HUES6 (cell line): ENCODE measurements around the gene NAGK.
A peak's percentile ranks its signal among the peaks of the same experiment; 100 is the strongest.
"Not testable (repeated sequence)": the region's sequence is repeated elsewhere in the genome, so short reads cannot be mapped to it uniquely, and the experiment has no call there.

Experiments used
- H3K27ac ChIP-seq: 2 replicates; pipeline ENCODE4 v1.7.0; 2013; ENCODE audit warnings: low read depth, mild to moderate bottlenecking, low read length, inconsistent platforms
- H3K27me3 ChIP-seq: 2 replicates; pipeline ENCODE4 v1.6.1; 2013; ENCODE audit warnings: low read length; ENCODE audit not compliant: control insufficient read depth, insufficient read depth
- H3K36me3 ChIP-seq: 2 replicates; pipeline ENCODE4 v1.6.1; 2013; ENCODE audit warnings: low read length; ENCODE audit not compliant: control insufficient read depth, insufficient read depth
- H3K4me1 ChIP-seq: 2 replicates; pipeline ENCODE4 v1.6.1; 2013; ENCODE audit warnings: low read length; ENCODE audit not compliant: control insufficient read depth, insufficient read depth
- H3K4me3 ChIP-seq: 2 replicates; pipeline ENCODE4 v1.5.1; 2013; ENCODE audit warnings: low read depth, low read length
- H3K9ac ChIP-seq: one replicate; pipeline ENCODE4 v1.6.1; 2013; ENCODE audit warnings: mild to moderate bottlenecking, low read length
- H3K9me3 ChIP-seq: 2 replicates; pipeline ENCODE4 v1.6.1; 2013; ENCODE audit warnings: low read depth, low read length; ENCODE audit not compliant: control insufficient read depth, insufficient read depth

Gene NAGK

DNA sequence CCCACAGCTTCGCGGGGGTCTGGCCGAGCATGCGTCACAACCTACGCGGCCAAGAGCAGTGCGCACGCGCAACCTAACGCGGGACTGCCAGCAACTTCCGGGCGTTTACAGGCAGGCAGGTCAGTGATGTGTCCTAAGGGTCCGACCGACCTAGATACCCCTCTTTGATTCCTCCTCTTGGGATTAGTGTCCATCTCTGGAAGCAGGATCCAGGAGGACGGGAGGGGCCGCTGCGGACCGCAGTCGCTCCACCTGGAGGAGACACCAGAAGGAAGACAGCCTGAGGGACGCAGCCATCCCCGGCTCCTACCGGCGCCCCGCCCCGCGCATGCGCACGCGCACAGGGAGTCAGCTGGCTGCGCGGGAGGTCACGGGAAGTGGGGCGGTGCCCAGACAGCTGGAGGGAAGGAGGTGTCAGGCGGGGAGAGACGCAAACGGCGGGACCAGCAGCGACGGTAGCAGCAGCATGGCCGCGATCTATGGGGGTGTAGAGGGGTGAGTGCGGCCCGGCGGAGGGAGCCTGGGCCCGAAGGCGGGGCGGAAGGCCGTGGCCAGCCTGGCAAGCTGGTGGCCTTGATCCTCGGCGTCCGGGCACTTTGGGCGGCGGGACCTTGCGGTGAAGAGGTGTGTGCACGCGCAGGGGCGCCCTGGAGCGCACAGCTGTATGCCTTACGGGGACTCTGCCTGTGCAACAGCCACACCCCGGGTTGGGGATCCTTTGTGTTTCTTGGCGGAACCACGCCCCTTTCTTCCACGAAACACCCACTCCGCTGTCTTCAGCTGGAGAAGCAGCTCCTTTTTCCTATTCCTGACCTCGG lies at the start of gene NAGK:
Gene NAGK (plus strand): TSS at position 431 of the 818 bp plus-strand sequence. CDS start 36 bp downstream, at position 467.
- Histone ChIP-seq H3K27ac (peak within 1 kb of the TSS; percentile 18; the same call in 1 of the 2 replicates), H3K9ac (peak within 1 kb of the TSS; percentile 88), H3K27me3 (no peaks in the 10 kb centered on the region), H3K4me3 (peak within 1 kb of the TSS; percentile 85), H3K9me3 (no peaks in the 10 kb centered on the region), H3K4me1 (peaks cover 17% of the 10 kb centered on the region), H3K36me3 (peaks cover 21% of the 10 kb centered on the region)

DNA sequence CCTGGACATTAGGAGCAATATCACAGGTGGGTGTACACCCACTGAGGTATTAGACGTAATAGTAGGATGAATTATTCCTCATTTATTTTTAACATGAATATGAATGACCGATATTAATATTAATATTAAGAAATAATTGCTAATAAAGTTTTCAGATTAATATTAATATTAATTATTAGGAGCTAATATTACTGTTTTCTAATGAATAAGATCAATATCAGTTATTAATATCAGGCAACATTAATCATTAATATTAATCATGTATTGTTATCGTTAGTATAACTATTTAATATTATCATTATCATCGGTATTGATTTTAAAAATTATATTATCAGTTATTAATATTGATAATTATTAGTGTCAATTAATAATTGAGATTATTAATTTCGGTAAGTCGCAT lies 48.5 kb upstream of the NAGK start:
- H3K27me3 ChIP-seq, H3K36me3 ChIP-seq: not testable (repeated sequence)

DNA sequence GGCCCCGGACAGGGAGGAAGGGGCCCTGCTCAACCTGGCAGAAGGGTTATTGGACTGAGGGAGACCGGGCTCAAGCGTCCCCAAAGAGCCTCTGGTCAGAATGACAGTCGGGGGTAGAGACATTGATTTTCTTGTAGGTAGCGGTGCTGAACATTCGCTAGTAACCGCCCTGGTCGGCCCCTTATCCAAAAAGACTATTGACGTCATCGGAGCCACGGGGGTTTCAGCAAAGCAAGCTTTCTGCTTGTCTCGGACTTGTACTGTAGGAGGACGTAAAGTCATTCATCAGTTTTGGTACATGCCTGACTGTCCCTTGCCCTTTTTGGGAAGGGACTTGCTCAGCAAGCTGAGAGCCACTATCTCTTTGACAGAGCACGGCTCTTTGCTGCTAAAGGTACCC lies 47.1 kb upstream of the NAGK start:
- H3K27me3 ChIP-seq, H3K27ac ChIP-seq, H3K4me1 ChIP-seq, H3K9me3 ChIP-seq, H3K4me3 ChIP-seq, H3K36me3 ChIP-seq, H3K9ac ChIP-seq: not testable (repeated sequence)

More for the DNA sequence above, 48.5 kb upstream of the NAGK start:
- H3K4me1 ChIP-seq, H3K27ac ChIP-seq, H3K4me3 ChIP-seq, H3K9ac ChIP-seq, H3K9me3 ChIP-seq: not testable (repeated sequence)

DNA sequence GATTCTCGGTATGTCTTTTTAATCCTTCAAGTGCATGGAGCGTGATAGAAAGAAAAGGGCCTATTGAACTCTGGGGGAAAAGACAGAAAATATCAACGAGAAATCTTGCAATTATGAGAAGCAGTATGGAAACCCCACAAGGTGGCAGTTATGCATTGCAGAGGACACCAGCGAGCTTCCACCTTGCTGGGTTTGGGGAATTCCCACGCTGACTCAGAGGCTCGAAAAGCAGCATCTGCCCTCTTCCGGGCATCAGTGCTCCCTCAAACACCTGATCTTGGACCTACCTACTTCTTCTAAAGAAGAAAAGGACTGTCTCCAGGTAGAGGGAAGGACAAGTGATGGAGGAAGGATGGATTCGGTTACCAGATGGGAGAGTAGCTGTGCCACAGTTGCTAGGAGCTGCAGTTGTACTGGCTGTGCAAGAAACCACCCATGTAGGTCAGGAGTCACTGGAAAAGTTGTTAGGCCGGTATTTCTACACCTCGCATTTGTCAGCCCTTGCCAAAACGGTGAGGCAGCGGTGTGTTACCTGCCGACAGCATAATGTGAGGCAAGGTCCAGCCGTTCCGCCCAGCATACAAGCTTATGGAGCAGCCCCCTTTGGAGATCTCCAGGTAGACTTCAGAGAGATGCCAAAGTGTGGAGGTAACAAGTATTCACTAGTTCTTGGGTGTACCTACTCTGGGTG lies 44.8 kb upstream of the NAGK start:
- not testable (repeated sequence) for H3K36me3 ChIP-seq, H3K27ac ChIP-seq, H3K27me3 ChIP-seq, H3K9ac ChIP-seq, H3K4me3 ChIP-seq, H3K9me3 ChIP-seq, H3K4me1 ChIP-seq

GRCh38 chr2:71036296-71036695 lies 32.2 kb upstream of the NAGK start:
- H3K9ac ChIP-seq = not testable (repeated sequence)

DNA sequence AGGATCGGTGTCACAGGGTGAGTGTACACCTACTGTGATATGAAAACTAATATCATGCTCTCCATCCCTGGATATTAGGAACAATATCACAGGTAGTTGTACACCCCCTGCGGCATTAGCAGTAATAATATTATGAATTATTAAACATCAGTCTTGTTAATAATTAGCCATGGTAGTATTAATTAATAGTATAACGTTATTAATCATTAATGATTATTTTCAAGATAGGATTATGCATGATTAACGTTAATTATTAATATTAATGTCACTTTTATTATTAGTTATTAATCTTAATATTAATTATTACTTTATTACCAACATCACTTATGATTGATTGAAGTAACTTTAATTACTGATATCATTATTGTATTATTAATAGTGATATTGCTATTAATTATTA lies 26.2 kb upstream of the NAGK start:
- Histone ChIP-seq H3K4me1 (no peaks in the 10 kb centered on the region), H3K4me3 (no peak overlapping the region), H3K27me3 (peaks cover 32% of the 10 kb centered on the region; the same call in 1 of the 2 replicates), H3K9me3 (no peaks in the 10 kb centered on the region), H3K9ac (no peak overlapping the region), H3K36me3 (no peaks in the 10 kb centered on the region), H3K27ac (no peak overlapping the region)

More at GRCh38 chr2:71036296-71036695, 32.2 kb upstream of the NAGK start:
- H3K27me3 ChIP-seq, H3K9me3 ChIP-seq, H3K27ac ChIP-seq, H3K4me3 ChIP-seq, H3K4me1 ChIP-seq, H3K36me3 ChIP-seq: not testable (repeated sequence)

DNA sequence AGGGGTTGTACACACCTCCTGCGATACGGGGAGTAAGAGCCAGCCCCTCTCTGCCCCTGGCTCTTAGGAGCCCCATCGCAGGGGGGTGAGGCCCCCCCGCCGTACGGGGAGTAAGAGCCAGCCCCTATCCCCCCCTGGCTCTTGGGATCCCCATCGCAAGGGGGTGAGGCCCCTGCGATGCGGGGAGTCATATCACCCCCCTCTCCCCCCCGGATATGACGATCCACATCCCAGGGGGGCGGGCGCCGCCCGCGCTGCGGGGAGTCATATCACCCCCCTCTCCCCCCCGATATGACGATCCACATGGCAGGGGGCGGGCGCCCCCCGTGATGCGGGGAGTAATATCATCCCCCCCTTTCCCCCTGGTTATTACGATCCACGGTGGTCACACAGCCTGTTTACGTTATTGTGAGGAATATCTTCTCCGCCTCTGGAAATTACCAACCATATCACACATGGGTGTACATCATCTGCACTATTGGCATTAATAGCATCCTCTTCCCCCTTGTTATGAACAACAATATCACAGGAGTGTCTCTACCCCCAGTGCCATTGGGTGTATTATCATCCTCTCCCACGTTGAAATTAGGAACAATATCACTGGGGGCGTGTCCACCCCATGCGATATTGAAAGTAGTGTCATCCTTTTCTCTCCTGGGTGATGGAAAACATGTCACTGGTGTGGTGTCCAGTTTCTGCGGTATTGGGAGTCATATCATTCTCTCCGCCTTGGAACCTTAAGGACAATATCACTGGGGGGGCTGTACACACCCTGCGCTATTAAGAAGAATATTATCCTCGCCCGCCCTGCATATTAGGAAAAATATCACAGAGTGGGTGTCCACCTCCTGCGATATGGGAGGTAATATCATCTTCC lies 24.7 kb upstream of the NAGK start:
- H3K27ac ChIP-seq = no peak overlapping the region
- no peaks in the 10 kb centered on the region for H3K36me3 ChIP-seq
- H3K9ac ChIP-seq = no peak overlapping the region
- no peaks in the 10 kb centered on the region for H3K4me1 ChIP-seq
- no peaks in the 10 kb centered on the region for H3K9me3 ChIP-seq
- H3K4me3 ChIP-seq = no peak overlapping the region
- peaks cover 32% of the 10 kb centered on the region; the same call in 1 of the 2 replicates for H3K27me3 ChIP-seq

DNA sequence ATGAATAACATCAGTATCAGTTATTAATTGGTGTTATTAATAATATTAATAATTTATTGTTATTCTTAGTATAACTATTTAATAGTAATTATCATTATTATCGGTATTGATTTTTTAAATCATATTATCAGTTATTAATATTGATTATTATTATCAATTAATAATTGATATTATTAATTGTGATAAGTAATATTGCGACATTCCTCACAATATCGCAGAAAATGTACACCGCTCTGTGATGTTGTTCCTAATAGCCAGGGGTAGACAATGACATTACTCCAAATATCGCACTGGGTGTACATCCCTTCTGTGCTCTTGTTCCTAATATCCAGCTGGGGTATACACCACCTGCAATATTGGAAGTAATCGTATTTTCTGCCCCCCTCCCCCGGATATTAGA lies 23.3 kb upstream of the NAGK start:
- no peaks in the 10 kb centered on the region for H3K36me3 ChIP-seq
- H3K9ac ChIP-seq = no peak overlapping the region
- no peaks in the 10 kb centered on the region for H3K4me1 ChIP-seq
- no peaks in the 10 kb centered on the region for H3K9me3 ChIP-seq
- H3K27me3 ChIP-seq = peaks cover 31% of the 10 kb centered on the region; the same call in 1 of the 2 replicates
- no peak overlapping the region for H3K27ac ChIP-seq
- H3K4me3 ChIP-seq = no peak overlapping the region

GRCh38 chr2:71045865-71046548 lies 22.4 kb upstream of the NAGK start:
- H3K4me3 ChIP-seq = no peak overlapping the region
- no peak overlapping the region for H3K9ac ChIP-seq
- no peaks in the 10 kb centered on the region for H3K36me3 ChIP-seq
- no peak overlapping the region for H3K27ac ChIP-seq
- H3K9me3 ChIP-seq = no peaks in the 10 kb centered on the region
- peaks cover 24% of the 10 kb centered on the region; the same call in 1 of the 2 replicates for H3K27me3 ChIP-seq
- no peaks in the 10 kb centered on the region for H3K4me1 ChIP-seq

DNA sequence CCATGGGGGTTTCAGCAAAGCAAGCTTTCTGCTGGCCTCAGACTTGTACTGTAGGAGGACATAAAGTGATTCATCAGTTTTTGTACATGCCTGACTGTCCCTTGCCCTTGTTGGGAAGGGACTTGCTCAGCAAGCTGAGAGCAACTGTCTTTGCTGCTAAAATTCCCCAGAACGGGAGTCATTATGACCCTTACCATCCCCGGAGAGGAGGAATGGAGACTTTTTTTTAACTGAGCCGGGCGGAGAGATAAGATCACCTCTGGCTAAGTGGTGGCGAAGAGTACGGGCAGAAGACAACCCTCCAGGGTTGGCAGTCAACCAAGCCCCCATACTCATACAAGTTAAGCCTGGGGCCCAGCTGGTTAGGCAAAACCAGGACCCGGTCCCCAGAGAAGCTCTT lies 20.4 kb upstream of the NAGK start:
- H3K36me3 ChIP-seq = no peaks in the 10 kb centered on the region
- H3K9me3 ChIP-seq = no peaks in the 10 kb centered on the region
- no peaks in the 10 kb centered on the region for H3K4me1 ChIP-seq
- H3K27me3 ChIP-seq = peaks cover 11% of the 10 kb centered on the region; the same call in 1 of the 2 replicates
- H3K27ac ChIP-seq = no peak overlapping the region
- H3K9ac ChIP-seq = no peak overlapping the region
- no peak overlapping the region for H3K4me3 ChIP-seq
